ENCODE results near the gene ATG13. TPM values are rescaled to one million over a fixed set of nuclear protein-coding genes. Genes with fewer than 3 reads are reported as not detected.

Gene ATG13
- total and polyA plus RNA-seq, 7 donors: 16.8 to 50.7 (median 32.7) TPM

GRCh38 chr11:46671958-46672315, 54.6 kb downstream of the ATG13 start:
- TF ChIP-seq CTCF (IDR thresholded peaks at IDR 0.05): no peak
- ATAC-seq (no peak), DNase-seq (no peak)
- Histone ChIP-seq H3K9me3 (no peaks in the 10 kb centered on the region), H3K4me3 (no peak overlapping the region), H3K27me3 (ENCODE audit: insufficient read depth in 3 of 3, low read length in 2 of 3) (no peaks in the 10 kb centered on the region), H3K36me3 (ENCODE audit: insufficient read depth in 1 of 2, low read depth in 1 of 2) (peaks cover 6 to 76% of the 10 kb centered on the region in 2 donors), H3K27ac (no peak overlapping the region), H3K4me1 (peaks cover 17% of the 10 kb centered on the region)
- 56 to 61% (median 60%) methylated on average over 10 of the region's 10 CpGs for WGBS, 3 donors
- intact Hi-C loops (cut with DNase I): loop anchor here in 1 of 2 donors (5.0 kb wide), 1 partner anchor 85 kb away; no protein-coding TSS in a partner anchor

GRCh38 chr11:46672381-46672839, 55.1 kb downstream of the ATG13 start:
- no peak overlapping the region for H3K27ac ChIP-seq
- peaks cover 17% of the 10 kb centered on the region for H3K4me1 ChIP-seq
- no peak for ATAC-seq
- no peaks in the 10 kb centered on the region for H3K9me3 ChIP-seq
- TF ChIP-seq CTCF (IDR thresholded peaks at IDR 0.05): no peak
- H3K4me3 ChIP-seq: no peak overlapping the region
- no peak for DNase-seq
- intact Hi-C loops (cut with DNase I): loop anchor here in 1 of 2 donors (5.0 kb wide), 1 partner anchor 85 kb away; no protein-coding TSS in a partner anchor
- H3K27me3 ChIP-seq (ENCODE audit: insufficient read depth in 3 of 3, low read length in 2 of 3): no peaks in the 10 kb centered on the region
- H3K36me3 ChIP-seq (ENCODE audit: insufficient read depth in 1 of 2, low read depth in 1 of 2): peaks cover 6 to 76% of the 10 kb centered on the region in 2 donors
- 41 to 46% (median 44%) methylated on average over 6 to 7 of the region's 7 CpGs for WGBS, 3 donors

- WGBS, 3 donors: 64 to 84% (median 69%) methylated on average over 6 of the region's 6 CpGs
- peak overlapping the region; percentile 81 for H3K27ac ChIP-seq
- no peak for TF ChIP-seq CTCF (IDR thresholded peaks at IDR 0.05)
- H3K4me3 ChIP-seq: no peak overlapping the region
- H3K36me3 ChIP-seq (ENCODE audit: insufficient read depth in 1 of 2, low read depth in 1 of 2): peaks cover 3 to 74% of the 10 kb centered on the region in 2 donors
- no peaks in the 10 kb centered on the region for H3K27me3 ChIP-seq (ENCODE audit: insufficient read depth in 3 of 3, low read length in 2 of 3)
- ATAC-seq (no peak), DNase-seq (no peak)
- no peaks in the 10 kb centered on the region for H3K9me3 ChIP-seq
- peaks cover 17% of the 10 kb centered on the region for H3K4me1 ChIP-seq
- intact Hi-C loops (cut with DNase I): loop anchor here in 1 of 2 donors (5.0 kb wide), 1 partner anchor 83 kb away; no protein-coding TSS in a partner anchor
These were observed 56.5 kb downstream of the ATG13 start for GRCh38 chr11:46673713-46674462.

GRCh38 chr11:46674463-46675287, 57.3 kb downstream of the ATG13 start:
- peaks cover 17% of the 10 kb centered on the region for H3K4me1 ChIP-seq
- no peaks in the 10 kb centered on the region for H3K27me3 ChIP-seq (ENCODE audit: insufficient read depth in 3 of 3, low read length in 2 of 3)
- ATAC-seq: peak in 2 of 4 donors; percentile 60 to 65
- no peak for TF ChIP-seq CTCF (IDR thresholded peaks at IDR 0.05)
- DNase-seq: peak in 1 of 2 donors; percentile 49
- H3K9me3 ChIP-seq: no peaks in the 10 kb centered on the region
- no peak overlapping the region for H3K4me3 ChIP-seq
- intact Hi-C loops (cut with DNase I): loop anchor here in 1 of 2 donors (5.0 kb wide), 1 partner anchor 83 kb away; no protein-coding TSS in a partner anchor
- 50 to 59% (median 52%) methylated on average over 12 of the region's 12 CpGs for WGBS, 3 donors
- peaks cover 3 to 74% of the 10 kb centered on the region in 2 donors for H3K36me3 ChIP-seq (ENCODE audit: insufficient read depth in 1 of 2, low read depth in 1 of 2)
- H3K27ac ChIP-seq: peak overlapping the region; percentile 81
